Hematopoietic multipotent progenitor cell treated with erythropoietin and hydrocortisone succinate and interleukin-3 and kit ligand, for 15 days (in vitro differentiated cells): ENCODE data around the gene RREB1.

ENCODE experiments used
- DNase-seq: peaks from one replicate; pipeline ENCODE4 v3.0.0-alpha.2; 2015; ENCODE audit warnings: low spot score

RREB1 gene

GRCh38 chr6:7243179-7243981 is 135.6 kb downstream of the RREB1 start:
- DNase-seq, result peak; percentile 87

DNA sequence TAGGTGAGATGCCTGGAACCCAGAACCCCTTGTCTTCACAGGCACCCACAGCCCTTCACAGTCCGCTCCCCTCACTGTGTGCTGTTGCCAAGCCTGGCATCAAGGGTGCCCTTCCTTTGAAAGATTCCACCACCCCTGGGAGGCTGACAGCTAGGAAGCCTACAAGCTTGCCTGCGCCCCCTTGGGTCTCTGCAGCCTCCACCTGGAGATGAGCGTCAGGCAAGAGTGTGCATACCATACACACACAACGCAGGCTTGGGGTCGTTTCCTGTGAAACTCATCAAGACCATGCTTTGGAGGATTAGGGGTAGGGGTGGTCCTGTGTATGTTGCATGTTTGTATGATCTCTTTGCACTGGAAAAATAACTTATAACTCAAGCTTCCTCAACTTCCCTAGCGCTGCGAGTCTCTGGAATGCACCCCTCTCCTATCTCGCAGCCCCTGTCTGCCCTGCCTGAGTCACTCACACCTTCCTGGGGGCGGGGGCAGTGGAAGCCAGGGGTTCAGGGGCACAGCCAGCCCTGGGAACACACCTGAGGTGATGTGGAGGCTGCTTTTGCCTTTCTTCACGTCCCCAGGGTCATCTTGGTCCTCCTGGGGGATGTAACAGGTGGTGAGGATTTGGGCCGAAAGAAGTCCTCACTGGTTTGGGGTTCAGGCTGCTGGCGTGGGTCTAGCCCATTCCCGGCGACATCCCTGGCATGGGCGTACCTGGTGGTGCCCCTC is 138.1 kb downstream of the RREB1 start:
- no peak for DNase-seq

GRCh38 chr6:7246401-7247178 is 138.8 kb downstream of the RREB1 start:
- DNase-seq, result no peak

DNA sequence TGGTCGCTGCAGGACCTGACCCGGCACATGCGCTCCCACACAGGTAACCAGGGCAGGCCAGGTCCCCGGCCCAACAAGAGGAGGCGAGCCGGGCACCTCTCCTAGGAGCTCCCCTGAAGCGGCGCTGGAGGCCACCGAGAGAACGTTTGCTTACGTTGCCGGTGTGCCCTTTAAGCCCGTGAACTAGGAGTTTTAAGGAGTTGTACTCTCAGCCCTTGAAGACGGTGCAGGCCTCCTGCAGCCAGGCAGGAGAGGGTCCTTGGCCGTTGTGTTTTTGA is 139.4 kb downstream of the RREB1 start:
- DNase-seq, result no peak

DNA sequence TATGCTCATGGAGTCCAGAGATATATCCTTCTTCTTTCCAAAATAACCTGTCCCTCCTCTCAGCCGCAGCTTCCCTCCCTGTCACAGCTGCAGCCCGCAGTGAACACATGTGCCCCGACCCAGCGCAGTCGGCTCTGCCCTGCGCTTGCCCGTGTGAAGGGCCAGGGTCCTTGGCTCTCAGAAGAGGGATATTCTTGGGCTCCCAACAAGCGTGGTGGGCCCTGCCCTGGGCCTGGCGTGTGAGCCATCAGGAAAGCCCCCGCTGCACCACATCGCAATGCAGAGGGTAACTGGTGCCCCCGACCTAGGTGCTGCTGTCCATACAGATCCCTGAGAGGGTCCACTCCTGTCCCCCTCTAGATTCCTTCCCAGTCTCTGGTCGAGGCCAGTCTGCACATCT is 140.1 kb downstream of the RREB1 start:
- DNase-seq, result no peak

- no peak for DNase-seq
Observed at GRCh38 chr6:7249391-7249790, 141.6 kb downstream of the RREB1 start.

DNA sequence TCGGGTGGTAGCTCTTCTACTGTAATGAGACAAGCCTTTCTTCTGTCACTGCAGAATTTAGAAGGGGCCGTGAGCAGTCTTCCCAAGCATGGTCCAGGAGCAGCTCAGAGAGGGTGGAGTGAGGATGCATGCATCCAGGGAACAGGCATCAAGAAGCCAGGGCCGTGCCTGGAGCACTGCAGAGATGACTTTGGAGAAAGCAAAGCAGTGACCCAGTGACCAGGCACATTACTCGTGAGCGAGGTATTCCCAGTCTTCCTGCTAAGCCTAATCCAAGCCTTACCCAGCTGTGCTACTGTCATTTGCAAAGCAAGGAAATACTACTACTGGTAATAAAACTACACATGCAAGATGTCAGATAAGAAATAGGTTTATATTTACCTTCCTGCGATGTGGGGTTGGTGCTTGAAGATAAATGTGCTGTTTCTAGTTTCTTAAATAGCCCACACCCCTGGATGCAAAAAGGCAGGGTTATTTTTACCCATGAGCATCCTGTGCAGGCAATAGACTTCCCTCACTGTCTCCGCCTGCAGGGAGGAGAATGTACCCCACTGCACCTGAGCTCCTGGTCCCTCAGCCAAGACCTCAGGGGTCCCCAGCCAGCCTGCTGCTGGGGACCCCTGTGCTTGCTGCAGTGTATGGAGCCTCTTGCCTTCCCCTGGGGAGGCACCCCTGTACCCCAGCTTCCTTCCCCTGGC is 142.3 kb downstream of the RREB1 start:
- DNase-seq, result no peak

- DNase-seq, result no peak
Observed at GRCh38 chr6:7250812-7251211, 143.1 kb downstream of the RREB1 start.

DNA sequence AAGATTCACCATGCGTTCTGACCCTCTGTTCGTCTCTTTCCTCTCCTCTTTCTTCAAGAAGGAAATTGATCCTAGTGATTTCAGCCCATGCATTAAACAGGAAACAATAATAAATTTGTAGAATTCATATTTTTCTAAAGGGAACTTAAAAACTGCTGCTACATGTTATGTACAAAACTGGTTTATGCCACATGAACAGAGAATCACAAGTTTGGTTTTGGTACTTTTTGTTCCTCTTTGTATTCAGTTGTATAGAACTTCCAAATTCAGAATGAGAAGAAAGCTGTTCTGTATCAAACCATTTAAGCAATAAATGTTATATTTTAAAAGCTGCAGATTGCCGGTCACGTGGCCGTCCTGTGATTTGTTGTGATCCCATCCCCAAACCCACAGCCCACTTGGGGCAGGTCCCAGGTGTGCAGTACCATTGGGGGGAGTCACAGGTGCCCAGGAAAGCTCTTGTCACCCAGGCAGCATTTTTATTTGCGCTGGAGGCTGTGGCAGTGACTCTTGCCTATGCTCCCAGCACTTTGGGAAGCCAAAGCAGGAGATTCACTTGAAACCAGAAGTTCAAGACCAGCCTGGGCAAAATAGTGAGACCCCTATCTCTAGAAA is 144.0 kb downstream of the RREB1 start:
- DNase-seq, result no peak

DNA sequence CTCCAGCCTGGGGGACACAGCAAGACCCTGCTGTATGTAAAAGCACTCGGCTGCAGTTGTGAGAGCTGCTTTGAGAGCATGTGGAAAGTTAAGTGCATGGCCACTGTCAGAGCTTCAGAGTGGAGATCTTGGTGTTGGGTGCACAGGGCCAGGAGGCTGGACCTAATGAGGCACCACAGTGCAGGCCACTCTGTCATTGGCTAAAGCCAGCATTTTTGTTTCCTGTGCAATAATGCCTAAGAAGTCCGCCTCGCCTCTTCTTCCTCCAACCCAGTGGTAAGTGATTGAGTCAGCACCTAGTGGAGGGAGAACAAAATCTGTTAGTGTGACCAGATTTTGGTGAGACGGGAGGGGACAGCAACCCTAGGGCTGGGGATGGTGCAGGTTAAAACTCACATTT is 144.6 kb downstream of the RREB1 start:
- no peak for DNase-seq

DNA sequence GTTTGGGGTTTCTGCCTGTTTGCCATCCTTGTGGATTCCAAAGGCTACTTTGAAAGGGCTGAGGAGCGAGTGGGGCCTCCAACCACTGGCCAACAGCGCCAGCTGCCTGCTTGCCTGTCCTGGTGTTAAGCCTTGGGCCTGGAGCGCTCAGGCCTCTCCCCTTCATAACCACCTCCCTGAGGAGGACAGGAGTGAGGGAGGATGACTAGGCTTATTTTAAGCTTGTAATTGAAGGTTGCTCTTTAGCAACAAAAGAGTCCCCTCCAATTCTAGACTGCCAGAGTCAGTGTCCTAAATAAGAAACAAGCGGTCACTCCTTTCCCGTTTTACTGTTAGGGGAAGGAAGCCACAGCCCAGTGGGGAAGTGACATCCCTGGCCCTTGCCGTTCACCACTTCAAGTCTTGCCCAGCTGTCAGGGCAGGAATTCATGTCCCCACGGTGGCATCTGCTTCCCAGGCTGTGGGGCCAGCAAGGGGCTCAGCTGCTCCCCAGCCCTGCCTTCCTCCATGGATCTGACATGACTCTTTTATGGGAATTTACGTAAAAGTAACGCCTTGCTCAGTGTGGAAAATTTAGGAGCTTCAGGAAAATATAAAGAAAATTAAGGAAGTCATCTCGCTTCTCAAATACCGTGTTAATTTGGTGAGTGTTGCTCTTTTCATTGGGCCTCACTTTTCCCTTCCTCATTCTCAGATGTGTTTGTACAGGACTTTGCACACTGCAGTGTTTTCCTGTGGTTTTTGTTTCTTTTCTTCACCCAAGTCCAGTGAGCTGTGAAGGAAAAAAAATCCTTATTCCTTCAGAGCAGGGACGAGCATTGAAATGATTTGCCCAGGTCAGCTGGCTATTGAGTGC is 147.4 kb downstream of the RREB1 start:
- no peak for DNase-seq

- no peak for DNase-seq
Observed at GRCh38 chr6:7255918-7256317, 148.2 kb downstream of the RREB1 start.

GRCh38 chr6:7256785-7257184 is 149.0 kb downstream of the RREB1 start:
- no peak for DNase-seq

DNA sequence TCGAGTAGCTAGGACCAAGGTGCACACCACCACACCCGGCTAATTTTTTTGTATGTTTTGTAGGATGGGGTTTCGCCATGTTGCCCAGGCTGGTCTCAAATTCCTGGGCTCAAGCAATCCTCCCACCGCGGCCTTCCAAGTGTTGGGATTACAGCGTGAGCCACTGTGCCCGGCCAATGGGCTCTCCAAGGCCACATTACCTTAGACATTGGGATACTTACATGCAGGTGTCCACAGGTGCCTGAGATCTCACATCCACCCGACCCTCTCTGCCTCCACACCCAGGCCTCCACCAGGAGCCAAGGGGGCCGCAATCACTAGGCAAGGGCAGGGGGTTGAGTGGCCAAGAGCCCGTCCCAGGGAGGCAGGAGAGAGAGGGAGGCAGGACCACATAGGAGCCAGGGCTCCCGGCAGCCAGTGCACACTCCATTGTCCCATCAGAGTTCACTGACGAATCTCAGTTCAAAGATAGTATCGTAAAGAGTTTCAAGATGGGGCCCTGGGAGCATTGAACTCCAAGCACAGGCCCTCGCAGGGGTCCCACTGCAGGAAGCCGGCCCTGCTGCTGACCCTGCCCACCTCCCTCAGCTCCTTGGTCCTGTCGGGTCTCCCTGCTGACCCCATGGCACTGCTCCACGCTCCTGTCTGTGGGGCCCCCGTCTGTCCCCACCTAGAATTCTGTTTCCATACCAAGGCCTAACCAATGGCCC is 149.9 kb downstream of the RREB1 start:
- DNase-seq, result no peak

GRCh38 chr6:7258231-7258763 is 150.5 kb downstream of the RREB1 start:
- peak; percentile 21 for DNase-seq

DNA sequence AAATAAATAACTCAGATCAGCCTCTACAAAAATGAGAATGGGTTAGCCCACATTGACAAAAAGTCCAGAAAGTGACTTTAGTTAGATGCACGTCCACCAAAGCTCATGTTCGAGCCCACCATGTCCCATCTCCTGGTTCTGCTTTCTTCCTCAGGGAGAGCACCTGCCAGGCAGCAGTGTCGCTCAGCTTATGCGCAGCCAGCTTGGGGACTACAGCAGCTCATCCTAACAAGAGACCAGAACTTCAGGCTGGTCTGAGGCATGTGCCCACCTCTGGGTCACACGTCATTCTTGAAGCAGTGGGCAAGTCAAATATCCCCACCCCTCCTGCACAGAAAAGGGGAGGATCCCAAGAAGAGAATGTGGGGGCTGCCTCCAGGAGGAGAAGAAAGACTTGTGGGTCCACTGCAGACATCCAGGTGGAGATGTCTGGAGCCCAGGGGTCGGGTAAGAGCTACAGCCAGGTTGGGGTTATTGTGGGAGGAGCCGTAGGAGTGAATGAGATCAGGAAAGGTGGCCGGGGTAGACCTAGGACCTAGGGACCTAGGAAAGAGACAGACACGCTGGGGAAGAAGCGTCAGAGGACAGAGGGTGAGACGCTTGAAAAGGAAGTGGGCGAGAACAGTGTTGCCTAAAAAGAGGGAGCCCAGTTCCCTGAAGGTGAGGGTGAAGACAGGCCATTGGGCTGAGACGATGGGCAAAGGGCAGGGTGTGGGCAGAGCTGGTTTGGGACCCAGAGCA is 152.7 kb downstream of the RREB1 start:
- DNase-seq, result no peak

DNA sequence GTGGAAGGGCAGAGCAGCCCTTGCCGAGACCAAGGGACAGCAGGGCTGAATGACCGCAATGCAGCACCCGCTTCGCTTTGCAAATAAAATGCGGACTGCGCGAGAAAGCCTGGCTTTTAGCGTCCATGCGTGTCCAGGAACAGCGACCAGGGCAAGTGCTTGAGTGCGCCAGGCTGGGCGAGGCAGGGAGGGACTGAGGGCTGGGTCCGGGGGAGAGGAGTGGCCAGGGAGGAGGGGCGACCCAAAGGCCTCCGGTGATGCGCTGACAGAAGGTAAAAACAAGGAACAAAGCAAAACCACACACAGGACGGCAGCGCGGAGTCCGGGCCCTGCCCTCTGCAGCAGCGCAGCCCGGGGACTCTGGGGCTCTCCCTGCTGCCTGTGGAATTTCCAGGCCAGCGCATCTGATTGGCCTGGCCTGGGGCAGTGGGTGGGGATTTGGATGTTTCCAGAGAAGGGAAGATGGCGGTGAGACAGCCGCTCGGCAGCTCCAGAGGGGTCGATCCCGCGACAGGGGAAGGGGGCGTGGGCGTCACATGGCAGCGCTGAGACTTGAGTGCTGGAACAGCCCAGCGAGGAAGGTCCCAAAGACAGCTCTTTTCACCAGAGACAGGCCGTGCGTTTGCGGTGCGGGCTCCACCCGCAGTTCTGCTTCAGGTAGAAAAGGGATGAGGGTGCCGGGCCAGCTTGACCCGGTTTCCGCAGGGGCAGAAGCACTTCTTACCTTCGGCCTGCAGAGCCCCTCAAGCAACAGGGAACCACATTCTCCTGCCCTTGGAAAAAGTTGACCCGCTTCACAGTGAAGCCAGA is 153.5 kb downstream of the RREB1 start:
- DNase-seq, result peak; percentile 48

DNA sequence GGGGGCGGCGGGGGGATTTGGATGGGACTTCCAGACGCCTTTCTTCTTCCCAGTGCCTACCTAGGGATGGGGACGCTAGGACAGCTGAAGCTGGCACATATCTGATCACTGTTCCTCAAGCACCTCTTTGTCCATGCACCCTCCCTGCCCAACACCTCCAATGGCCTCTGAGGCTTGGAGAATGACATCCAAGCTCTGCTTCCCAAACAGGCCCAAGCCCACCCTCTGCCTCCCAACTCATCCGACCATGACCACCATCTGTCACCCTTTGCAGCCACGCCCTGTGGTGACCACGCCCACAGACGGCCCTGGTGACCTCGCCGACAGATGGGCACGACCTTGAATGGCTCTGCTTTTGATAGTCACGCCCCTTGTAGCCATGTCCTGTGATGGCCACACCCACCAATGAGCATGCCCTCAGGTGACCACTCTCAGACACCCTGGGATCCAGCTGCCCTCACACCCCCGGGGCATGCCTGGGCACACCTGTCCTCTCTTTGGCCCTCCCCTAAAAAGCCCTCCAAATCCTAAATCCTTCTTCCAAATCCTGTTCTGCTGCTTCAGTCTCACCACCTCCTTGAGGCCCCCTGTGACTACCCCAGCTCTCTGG is 154.2 kb downstream of the RREB1 start:
- peak; percentile 33 for DNase-seq
